ENCODE measurements around the gene GOLGB1. TPM values are rescaled to one million over a fixed set of nuclear protein-coding genes. Genes with fewer than 3 reads are reported as not detected.
"Not testable (repeated sequence)": the region's sequence is repeated elsewhere in the genome, so short reads cannot be mapped to it uniquely, and the experiment has no call there.

The GOLGB1 gene, protein sequence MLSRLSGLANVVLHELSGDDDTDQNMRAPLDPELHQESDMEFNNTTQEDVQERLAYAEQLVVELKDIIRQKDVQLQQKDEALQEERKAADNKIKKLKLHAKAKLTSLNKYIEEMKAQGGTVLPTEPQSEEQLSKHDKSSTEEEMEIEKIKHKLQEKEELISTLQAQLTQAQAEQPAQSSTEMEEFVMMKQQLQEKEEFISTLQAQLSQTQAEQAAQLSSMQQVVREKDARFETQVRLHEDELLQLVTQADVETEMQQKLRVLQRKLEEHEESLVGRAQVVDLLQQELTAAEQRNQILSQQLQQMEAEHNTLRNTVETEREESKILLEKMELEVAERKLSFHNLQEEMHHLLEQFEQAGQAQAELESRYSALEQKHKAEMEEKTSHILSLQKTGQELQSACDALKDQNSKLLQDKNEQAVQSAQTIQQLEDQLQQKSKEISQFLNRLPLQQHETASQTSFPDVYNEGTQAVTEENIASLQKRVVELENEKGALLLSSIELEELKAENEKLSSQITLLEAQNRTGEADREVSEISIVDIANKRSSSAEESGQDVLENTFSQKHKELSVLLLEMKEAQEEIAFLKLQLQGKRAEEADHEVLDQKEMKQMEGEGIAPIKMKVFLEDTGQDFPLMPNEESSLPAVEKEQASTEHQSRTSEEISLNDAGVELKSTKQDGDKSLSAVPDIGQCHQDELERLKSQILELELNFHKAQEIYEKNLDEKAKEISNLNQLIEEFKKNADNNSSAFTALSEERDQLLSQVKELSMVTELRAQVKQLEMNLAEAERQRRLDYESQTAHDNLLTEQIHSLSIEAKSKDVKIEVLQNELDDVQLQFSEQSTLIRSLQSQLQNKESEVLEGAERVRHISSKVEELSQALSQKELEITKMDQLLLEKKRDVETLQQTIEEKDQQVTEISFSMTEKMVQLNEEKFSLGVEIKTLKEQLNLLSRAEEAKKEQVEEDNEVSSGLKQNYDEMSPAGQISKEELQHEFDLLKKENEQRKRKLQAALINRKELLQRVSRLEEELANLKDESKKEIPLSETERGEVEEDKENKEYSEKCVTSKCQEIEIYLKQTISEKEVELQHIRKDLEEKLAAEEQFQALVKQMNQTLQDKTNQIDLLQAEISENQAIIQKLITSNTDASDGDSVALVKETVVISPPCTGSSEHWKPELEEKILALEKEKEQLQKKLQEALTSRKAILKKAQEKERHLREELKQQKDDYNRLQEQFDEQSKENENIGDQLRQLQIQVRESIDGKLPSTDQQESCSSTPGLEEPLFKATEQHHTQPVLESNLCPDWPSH (N-terminal part only)
- 26.5 and 32.5 TPM in 2 replicates for total RNA-seq (2014; rRNA removed; shearing (Covaris generic); ENCODE audit: low replicate concordance)

DNA sequence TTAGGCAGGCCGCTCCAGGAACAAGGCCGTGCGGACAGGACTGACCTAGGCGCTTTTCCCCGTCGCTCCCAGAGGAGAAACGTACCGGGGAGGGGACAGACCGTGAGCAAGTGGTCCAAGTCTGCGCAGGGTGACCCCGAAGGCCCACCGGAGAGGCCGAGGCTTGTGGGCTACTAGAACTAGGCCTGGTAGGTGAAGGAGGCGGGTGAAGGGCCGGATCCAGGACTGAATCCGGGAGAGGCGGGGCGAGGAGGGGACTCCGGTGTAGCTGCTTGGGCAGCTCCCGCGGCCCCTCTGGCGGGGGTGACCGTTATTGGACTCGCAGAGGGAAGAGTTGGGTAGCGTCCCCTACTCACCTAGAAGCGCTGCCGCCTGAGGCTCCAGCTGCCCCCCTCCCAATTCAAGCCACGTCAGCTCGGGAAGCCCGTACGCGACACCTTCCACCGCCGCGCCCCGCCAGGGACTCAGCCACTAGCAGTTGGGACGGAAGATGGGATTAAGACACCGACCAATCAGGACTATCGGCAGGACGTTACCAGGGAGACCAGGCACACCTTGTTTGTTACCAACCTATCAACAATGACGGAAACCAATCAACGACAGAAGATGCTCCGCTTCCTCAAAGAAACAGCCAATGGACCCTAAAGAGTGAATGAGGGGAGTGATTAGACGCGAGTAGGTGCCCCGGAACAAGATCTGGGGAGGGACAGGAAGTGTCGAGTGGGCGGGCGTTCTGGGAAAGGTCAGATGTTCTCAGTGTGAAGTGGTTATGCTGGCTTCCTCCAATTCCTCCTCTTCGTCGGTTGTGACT is at the start of gene GOLGB1:
Gene GOLGB1, minus strand, starts transcription at position 466 of the 811 bp plus-strand sequence. CDS start 18,770 bp downstream, outside the sequence.
- peaks cover 9% of the 10 kb centered on the region; the same call in 1 of the 2 replicates for H4K20me1 ChIP-seq (ENCODE audit: insufficient read depth, low read depth, low read length)
- DNase-seq: peak; percentile 99
- H3K27me3 ChIP-seq (ENCODE audit: low read length): no peaks in the 10 kb centered on the region
- H3K79me2 ChIP-seq (ENCODE audit: low read length): peaks cover 50% of the 10 kb centered on the region
- no peaks in the 10 kb centered on the region for H3K36me3 ChIP-seq (ENCODE audit: insufficient read depth, low read length)
- peak within 1 kb of the TSS; percentile 87 for H3K9ac ChIP-seq (ENCODE audit: low read length)
- no peaks in the 10 kb centered on the region for H3K9me3 ChIP-seq (ENCODE audit: low read length)
- no peaks in the 10 kb centered on the region for H3K9me2 ChIP-seq (replicated peaks; ENCODE audit: insufficient read depth, low read length)
- H2AFZ ChIP-seq (ENCODE audit: low read length): peak within 1 kb of the TSS; percentile 61; the same call in 1 of the 2 replicates
- peaks cover 33% of the 10 kb centered on the region for H3K4me1 ChIP-seq (ENCODE audit: low read length)
- peak within 1 kb of the TSS; percentile 93 for H3K4me3 ChIP-seq (ENCODE audit: low read length)
- peak within 1 kb of the TSS; percentile 96 for H3K4me2 ChIP-seq (ENCODE audit: low read depth, low read length, poor library complexity, severe bottlenecking)
- peak within 1 kb of the TSS; percentile 57 for H3K27ac ChIP-seq (ENCODE audit: low read length)

DNA sequence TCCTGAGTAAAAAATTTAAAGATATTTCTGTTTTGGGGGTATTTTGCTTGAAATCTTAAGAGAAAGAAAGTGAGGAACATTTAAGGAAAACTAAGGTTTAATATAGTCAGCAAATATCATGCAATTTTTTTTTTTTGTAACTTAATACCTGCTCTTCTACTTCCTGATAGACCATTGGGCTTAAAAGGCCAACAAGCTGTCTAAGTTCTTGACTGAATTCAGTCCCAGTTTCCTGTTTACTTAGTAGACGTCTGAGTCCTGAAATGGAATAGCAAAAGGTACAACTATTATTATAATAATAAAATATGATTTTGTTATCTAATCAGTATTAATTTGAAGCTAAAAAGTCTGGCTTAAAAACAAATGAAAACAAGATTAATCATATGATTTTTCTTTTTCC is 47.4 kb upstream of the GOLGB1 start:
- Histone ChIP-seq H3K9me3 (ENCODE audit: low read length) (no peaks in the 10 kb centered on the region), H3K79me2 (ENCODE audit: low read length) (peaks cover 44% of the 10 kb centered on the region), H3K27me3 (ENCODE audit: low read length) (no peaks in the 10 kb centered on the region), H4K20me1 (ENCODE audit: insufficient read depth, low read depth, low read length) (no peaks in the 10 kb centered on the region), H3K4me1 (ENCODE audit: low read length) (peaks cover 43% of the 10 kb centered on the region), H3K36me3 (ENCODE audit: insufficient read depth, low read length) (peaks cover 61% of the 10 kb centered on the region), H3K4me2 (ENCODE audit: low read depth, low read length, poor library complexity, severe bottlenecking) (no peak overlapping the region), H3K9ac (ENCODE audit: low read length) (no peak overlapping the region), H2AFZ (ENCODE audit: low read length) (no peak overlapping the region), H3K9me2 (replicated peaks; ENCODE audit: insufficient read depth, low read length) (no peaks in the 10 kb centered on the region), H3K4me3 (ENCODE audit: low read length) (no peak overlapping the region), H3K27ac (ENCODE audit: low read length) (peak overlapping the region; percentile 10; the same call in 1 of the 2 replicates)
- no peak for DNase-seq

DNA sequence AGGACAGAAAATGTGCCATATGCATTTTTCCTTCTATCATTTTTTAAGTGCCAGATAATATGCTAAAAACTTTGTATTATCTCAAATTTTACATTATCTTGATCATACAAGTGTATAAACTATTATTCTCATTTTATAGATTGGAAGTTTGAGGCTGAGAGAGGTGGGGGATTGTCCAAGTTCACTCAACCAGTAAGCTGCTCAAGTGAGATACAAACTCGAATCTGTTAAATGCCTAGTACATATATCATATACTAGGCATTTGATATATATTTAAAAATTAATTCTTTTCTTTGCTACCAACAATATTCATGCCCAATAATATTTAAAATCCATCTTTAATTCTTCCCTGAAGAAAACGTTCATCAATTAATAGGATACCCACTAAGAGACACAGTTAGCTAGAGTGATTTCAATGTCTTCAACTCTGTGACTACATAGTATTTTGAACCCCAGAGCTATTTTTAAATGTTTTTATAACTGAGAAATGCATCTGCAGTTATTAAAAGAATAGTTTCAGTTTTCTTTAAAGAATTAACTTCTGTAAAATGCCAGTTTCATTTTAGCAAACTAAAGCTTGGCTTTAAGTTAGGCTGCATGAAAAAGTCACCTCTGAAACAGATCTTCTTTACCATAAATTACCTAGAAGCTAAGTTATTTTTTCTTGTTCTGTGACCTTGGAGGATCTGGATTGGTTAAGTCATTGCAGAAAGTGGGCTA is 44.9 kb upstream of the GOLGB1 start:
- Histone ChIP-seq H3K4me2 (ENCODE audit: low read depth, low read length, poor library complexity, severe bottlenecking) (peak overlapping the region; percentile 66), H2AFZ (ENCODE audit: low read length) (no peak overlapping the region), H3K9me3 (ENCODE audit: low read length) (no peaks in the 10 kb centered on the region), H3K4me3 (ENCODE audit: low read length) (peak overlapping the region; percentile 42), H3K79me2 (ENCODE audit: low read length) (peaks cover 27% of the 10 kb centered on the region), H3K27me3 (ENCODE audit: low read length) (no peaks in the 10 kb centered on the region), H3K9ac (ENCODE audit: low read length) (0 out of 2 replicates have a peak overlapping the region, but pooled peaks have one; percentile 34), H3K9me2 (replicated peaks; ENCODE audit: insufficient read depth, low read length) (no peaks in the 10 kb centered on the region), H3K36me3 (ENCODE audit: insufficient read depth, low read length) (peaks cover 58% of the 10 kb centered on the region), H3K27ac (ENCODE audit: low read length) (peak overlapping the region; percentile 87), H3K4me1 (ENCODE audit: low read length) (peaks cover 43% of the 10 kb centered on the region), H4K20me1 (ENCODE audit: insufficient read depth, low read depth, low read length) (no peaks in the 10 kb centered on the region)
- no peak for DNase-seq

DNA sequence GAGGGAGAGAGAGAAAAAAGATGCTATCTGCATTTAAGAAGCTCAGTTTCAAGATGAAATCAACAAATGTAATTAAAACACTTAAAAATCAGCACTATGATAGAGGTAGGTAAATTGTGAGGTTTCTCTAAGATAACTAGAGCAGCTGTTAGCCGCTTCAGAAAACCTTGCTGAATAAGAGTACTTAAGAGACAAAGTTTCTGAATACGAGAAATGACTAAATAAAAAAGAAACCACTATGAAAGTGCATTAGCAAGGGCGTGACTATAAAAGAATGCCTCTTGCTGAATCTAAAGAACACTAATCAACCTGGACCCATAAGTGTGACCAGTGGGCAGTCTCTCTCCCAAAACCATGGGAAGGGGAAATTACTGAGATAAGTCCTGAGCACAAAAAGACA is 43.5 kb upstream of the GOLGB1 start:
- Histone ChIP-seq H3K4me3 (ENCODE audit: low read length) (peak overlapping the region; percentile 42), H3K27me3 (ENCODE audit: low read length) (no peaks in the 10 kb centered on the region), H4K20me1 (ENCODE audit: insufficient read depth, low read depth, low read length) (no peaks in the 10 kb centered on the region), H3K9me2 (replicated peaks; ENCODE audit: insufficient read depth, low read length) (no peaks in the 10 kb centered on the region), H3K27ac (ENCODE audit: low read length) (peak overlapping the region; percentile 87), H3K79me2 (ENCODE audit: low read length) (peaks cover 20% of the 10 kb centered on the region), H3K9ac (ENCODE audit: low read length) (peak overlapping the region; percentile 34; the same call in 1 of the 2 replicates), H2AFZ (ENCODE audit: low read length) (no peak overlapping the region), H3K4me2 (ENCODE audit: low read depth, low read length, poor library complexity, severe bottlenecking) (peak overlapping the region; percentile 66), H3K4me1 (ENCODE audit: low read length) (peaks cover 43% of the 10 kb centered on the region), H3K9me3 (ENCODE audit: low read length) (no peaks in the 10 kb centered on the region), H3K36me3 (ENCODE audit: insufficient read depth, low read length) (peaks cover 58% of the 10 kb centered on the region)
- DNase-seq: no peak

DNA sequence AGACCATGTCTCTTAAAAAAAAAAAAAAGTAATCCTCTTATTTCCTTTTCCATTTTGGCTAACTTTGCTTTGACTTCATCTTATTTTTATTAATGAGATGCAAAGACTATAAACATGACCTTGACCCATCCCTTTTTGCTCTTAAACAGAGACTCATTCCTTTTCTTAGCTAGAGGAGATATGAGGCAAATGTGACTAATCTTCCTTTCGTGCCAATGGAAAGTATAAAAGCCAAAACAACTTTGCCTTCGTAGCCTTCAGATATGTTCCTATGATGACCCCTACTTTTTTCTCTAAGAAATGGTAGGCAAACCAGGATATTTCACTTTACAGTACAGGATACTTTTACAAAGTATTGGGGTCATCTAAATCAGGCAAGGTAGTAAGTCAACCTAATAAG is 36.9 kb upstream of the GOLGB1 start:
- no peaks in the 10 kb centered on the region for H3K27me3 ChIP-seq (ENCODE audit: low read length)
- no peak overlapping the region for H3K27ac ChIP-seq (ENCODE audit: low read length)

DNA sequence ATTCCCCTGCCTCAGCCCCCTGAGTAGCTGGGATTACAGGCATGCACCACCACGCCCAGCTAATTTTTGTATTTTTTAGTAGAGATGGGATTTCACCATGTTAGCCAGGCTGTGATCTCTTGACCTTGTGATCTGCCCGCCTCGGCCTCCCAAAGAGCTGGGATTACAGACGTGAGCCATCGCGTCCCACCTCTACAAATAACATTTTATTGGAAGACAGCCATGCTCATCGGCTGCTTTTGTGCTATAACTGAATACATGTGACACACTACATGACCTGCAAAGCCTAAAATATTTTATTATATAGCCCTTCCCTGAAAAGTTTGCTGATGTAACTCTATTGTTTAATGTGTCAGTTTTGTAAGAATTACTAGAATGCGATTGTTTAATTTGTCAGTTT is 33.2 kb upstream of the GOLGB1 start:
- H3K79me2 ChIP-seq (ENCODE audit: low read length); H3K4me2 ChIP-seq (ENCODE audit: low read depth, low read length, poor library complexity, severe bottlenecking); H3K4me3 ChIP-seq (ENCODE audit: low read length); H4K20me1 ChIP-seq (ENCODE audit: insufficient read depth, low read depth, low read length); H3K9me2 ChIP-seq (replicated peaks; ENCODE audit: insufficient read depth, low read length); H3K27me3 ChIP-seq (ENCODE audit: low read length); H3K4me1 ChIP-seq (ENCODE audit: low read length); H3K9me3 ChIP-seq (ENCODE audit: low read length); H2AFZ ChIP-seq (ENCODE audit: low read length); H3K27ac ChIP-seq (ENCODE audit: low read length); H3K9ac ChIP-seq (ENCODE audit: low read length); DNase-seq: not testable (repeated sequence)
- peaks cover 74% of the 10 kb centered on the region for H3K36me3 ChIP-seq (ENCODE audit: insufficient read depth, low read length)

More for the DNA sequence above, 36.9 kb upstream of the GOLGB1 start:
- Histone ChIP-seq H3K4me1 (ENCODE audit: low read length) (no peaks in the 10 kb centered on the region), H3K4me3 (ENCODE audit: low read length) (no peak overlapping the region), H2AFZ (ENCODE audit: low read length) (no peak overlapping the region), H3K9ac (ENCODE audit: low read length) (no peak overlapping the region), H3K4me2 (ENCODE audit: low read depth, low read length, poor library complexity, severe bottlenecking) (no peak overlapping the region), H3K79me2 (ENCODE audit: low read length) (peaks cover 8% of the 10 kb centered on the region; the same call in 1 of the 2 replicates), H3K36me3 (ENCODE audit: insufficient read depth, low read length) (peaks cover 76% of the 10 kb centered on the region), H3K9me2 (replicated peaks; ENCODE audit: insufficient read depth, low read length) (no peaks in the 10 kb centered on the region), H3K9me3 (ENCODE audit: low read length) (no peaks in the 10 kb centered on the region), H4K20me1 (ENCODE audit: insufficient read depth, low read depth, low read length) (no peaks in the 10 kb centered on the region)
- no peak for DNase-seq

DNA sequence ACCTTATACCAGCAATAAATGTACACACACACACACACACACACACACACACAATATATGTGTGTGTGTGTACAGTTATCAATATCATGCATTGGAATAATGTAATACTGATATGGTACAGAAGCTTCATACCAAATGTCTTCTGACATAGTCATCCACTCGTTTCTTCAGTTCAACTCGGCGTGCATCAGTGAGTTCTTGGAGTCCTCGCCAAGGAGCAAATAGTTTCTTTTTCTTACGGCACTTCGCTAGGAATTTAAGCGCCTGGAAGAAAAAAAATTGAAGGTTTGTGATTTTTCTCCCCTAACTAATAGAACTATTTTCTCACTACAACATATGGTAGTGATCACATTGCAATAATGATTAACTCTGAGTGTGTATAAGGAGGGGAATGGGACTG is 32.1 kb upstream of the GOLGB1 start:
- H3K9me3 ChIP-seq (ENCODE audit: low read length): no peaks in the 10 kb centered on the region
- H3K36me3 ChIP-seq (ENCODE audit: insufficient read depth, low read length): peaks cover 75% of the 10 kb centered on the region
- H3K4me3 ChIP-seq (ENCODE audit: low read length): no peak overlapping the region
- no peaks in the 10 kb centered on the region for H3K27me3 ChIP-seq (ENCODE audit: low read length)
- no peak overlapping the region for H2AFZ ChIP-seq (ENCODE audit: low read length)
- H3K27ac ChIP-seq (ENCODE audit: low read length): no peak overlapping the region
- no peak for DNase-seq
- H3K9ac ChIP-seq (ENCODE audit: low read length): no peak overlapping the region
- no peaks in the 10 kb centered on the region for H4K20me1 ChIP-seq (ENCODE audit: insufficient read depth, low read depth, low read length)
- no peaks in the 10 kb centered on the region for H3K9me2 ChIP-seq (replicated peaks; ENCODE audit: insufficient read depth, low read length)
- no peaks in the 10 kb centered on the region for H3K4me1 ChIP-seq (ENCODE audit: low read length)
- H3K4me2 ChIP-seq (ENCODE audit: low read depth, low read length, poor library complexity, severe bottlenecking): no peak overlapping the region
- no peaks in the 10 kb centered on the region for H3K79me2 ChIP-seq (ENCODE audit: low read length)
